Neutrophil (primary cell): ENCODE measurements around the gene CRTC1.

ENCODE experiments used
- H3K27ac ChIP-seq: fragments of 200-600 bp; sonication (generic); 2 replicates; pipeline ENCODE4 v1.5.1; 2016; ENCODE audit warnings: mild to moderate bottlenecking, moderate library complexity
- H3K27me3 ChIP-seq: fragments of 200-600 bp; sonication (generic); 2 replicates; pipeline ENCODE4 v1.6.0; 2016; ENCODE audit warnings: mild to moderate bottlenecking
- H3K36me3 ChIP-seq: fragments of 200-600 bp; sonication (generic); 2 replicates; pipeline ENCODE4 v1.5.1; 2017
- H3K4me1 ChIP-seq, 2 experiments: fragments of 200-600 bp in 1 of 2; sonication (generic) in 1 of 2; 1 replicate in 1 of 2; 2 replicates in 1 of 2; pipeline versions ENCODE4 v1.5.1 to v1.6.1; 2013 to 2016; ENCODE audit warnings: low read depth in 1 of 2, low read length in 1 of 2, mild to moderate bottlenecking in 1 of 2, moderate library complexity in 1 of 2; ENCODE audit not compliant: control insufficient read depth in 1 of 2, insufficient read depth in 1 of 2
- H3K4me3 ChIP-seq, 2 experiments: fragments of 200-600 bp in 1 of 2; sonication (generic) in 1 of 2; 1 replicate in 1 of 2; 2 replicates in 1 of 2; pipeline ENCODE4 v1.5.1; 2013 to 2016; ENCODE audit warnings: low read depth in 1 of 2, low read length in 1 of 2, mild to moderate bottlenecking in 1 of 2, moderate library complexity in 1 of 2
- H3K9me3 ChIP-seq: fragments of 200-600 bp; sonication (generic); 2 replicates; pipeline ENCODE4 v1.5.1; 2016
- CTCF ChIP-seq: fragments of 200-600 bp; sonication (generic); IDR thresholded peaks from 2 replicates; pipeline ENCODE4 v1.5.1; 2016; ENCODE audit warnings: antibody characterized with exemption

Gene CRTC1

GRCh38 chr19:18792661-18793060, 109.2 kb downstream of the CRTC1 start:
- H3K27ac ChIP-seq = no peak overlapping the region
- H3K4me3 ChIP-seq = no peak overlapping the region
- H3K27me3 ChIP-seq = peaks cover 100% of the 10 kb centered on the region
- H3K36me3 ChIP-seq = no peaks in the 10 kb centered on the region
- TF ChIP-seq CTCF = no peak
- H3K4me1 ChIP-seq = peaks cover 3 to 21% of the 10 kb centered on the region in 2 experiments
- no peaks in the 10 kb centered on the region for H3K9me3 ChIP-seq

- H3K36me3 ChIP-seq = no peaks in the 10 kb centered on the region
- no peak overlapping the region for H3K4me3 ChIP-seq
- H3K27ac ChIP-seq = no peak overlapping the region
- peaks cover 3 to 15% of the 10 kb centered on the region in 2 experiments for H3K4me1 ChIP-seq
- TF ChIP-seq CTCF = no peak
- H3K9me3 ChIP-seq = no peaks in the 10 kb centered on the region
- peaks cover 100% of the 10 kb centered on the region for H3K27me3 ChIP-seq
These were observed 109.9 kb downstream of the CRTC1 start for GRCh38 chr19:18793144-18794028.

- peaks cover 100% of the 10 kb centered on the region for H3K27me3 ChIP-seq
- no peak for TF ChIP-seq CTCF
- H3K4me1 ChIP-seq = peaks cover 3 to 10% of the 10 kb centered on the region in 2 experiments
- H3K36me3 ChIP-seq = no peaks in the 10 kb centered on the region
- H3K9me3 ChIP-seq = no peaks in the 10 kb centered on the region
- H3K27ac ChIP-seq = no peak overlapping the region
- no peak overlapping the region for H3K4me3 ChIP-seq
These were observed 110.5 kb downstream of the CRTC1 start for GRCh38 chr19:18794029-18794313.

GRCh38 chr19:18794692-18795091, 111.2 kb downstream of the CRTC1 start:
- no peak for TF ChIP-seq CTCF
- H3K9me3 ChIP-seq = no peaks in the 10 kb centered on the region
- peaks cover 3 to 6% of the 10 kb centered on the region in 2 experiments for H3K4me1 ChIP-seq
- H3K4me3 ChIP-seq = no peak overlapping the region
- no peak overlapping the region for H3K27ac ChIP-seq
- peaks cover 100% of the 10 kb centered on the region for H3K27me3 ChIP-seq
- H3K36me3 ChIP-seq = no peaks in the 10 kb centered on the region

- Histone ChIP-seq H3K27ac (no peak overlapping the region), H3K36me3 (no peaks in the 10 kb centered on the region), H3K27me3 (peaks cover 100% of the 10 kb centered on the region), H3K4me3 (no peak overlapping the region), H3K9me3 (no peaks in the 10 kb centered on the region), H3K4me1 (no peaks in the 10 kb centered on the region)
- no peak for TF ChIP-seq CTCF
These were observed 112.1 kb downstream of the CRTC1 start for GRCh38 chr19:18795540-18795939.
